CD4-positive, alpha-beta memory T cell (primary cell): ENCODE data around the gene MT1A. TPM values are rescaled to one million over a fixed set of nuclear protein-coding genes. Genes with fewer than 3 reads are reported as not detected.

Experiments
- CTCF ChIA-PET: fragments of 350-600 bp; sonication (Branson Sonifier 250); formaldehyde crosslinking; loops from one replicate; lab custom pipeline; 2021; ENCODE audit warnings: inconsistent platforms; ENCODE audit not compliant: partially characterized antibody; lab: Charles Lee
- POLR2A ChIA-PET: fragments of 350-600 bp; sonication (Branson Sonifier 250); formaldehyde crosslinking; loops from one replicate; lab custom pipeline; 2021; ENCODE audit not compliant: partially characterized antibody; lab: Charles Lee
- DNase-seq, 5 donors: peaks; one replicate each; pipeline versions ENCODE4 v3.0.0 to v3.0.0-alpha.2; 2020 to 2022; ENCODE audit warnings: mixed read lengths in 1 of 5
- H3K27ac ChIP-seq: one replicate; pipeline ENCODE4 v1.7.0; 2013; ENCODE audit warnings: low read depth, low read length
- H3K27me3 ChIP-seq: 2 replicates; pipeline ENCODE4 v1.7.0; 2013; ENCODE audit warnings: mild to moderate bottlenecking, low read length, moderate library complexity; ENCODE audit not compliant: insufficient read depth
- H3K36me3 ChIP-seq: 2 replicates; pipeline ENCODE4 v1.7.0; 2013; ENCODE audit warnings: mild to moderate bottlenecking, low read length, moderate library complexity; ENCODE audit not compliant: insufficient read depth
- H3K4me1 ChIP-seq: 2 replicates; pipeline ENCODE4 v1.7.0; 2013; ENCODE audit warnings: mild to moderate bottlenecking, low read length, moderate library complexity; ENCODE audit not compliant: insufficient read depth
- H3K4me3 ChIP-seq, 2 donors: one replicate each; pipeline ENCODE4 v1.7.0; 2013; ENCODE audit warnings: low read length in 2 of 2, mild to moderate bottlenecking in 1 of 2
- H3K9me3 ChIP-seq, 2 donors: one replicate each; pipeline ENCODE4 v1.7.0; 2013; ENCODE audit warnings: low read length in 2 of 2, control low read depth in 1 of 2; ENCODE audit not compliant: control insufficient read depth in 1 of 2
- H3K27ac Mint-ChIP-seq, 7 donors: one replicate each; pipeline ENCODE4 v1.8.0; 2020 to 2021; ENCODE audit warnings: mixed read lengths in 7 of 7, mild to moderate bottlenecking in 6 of 7, inconsistent platforms in 3 of 7, moderate library complexity in 3 of 7
- H3K27me3 Mint-ChIP-seq, 2 donors: one replicate each; pipeline ENCODE4 v1.8.0; 2020 to 2021; ENCODE audit warnings: mixed read lengths in 2 of 2
- H3K36me3 Mint-ChIP-seq, 2 donors: one replicate each; pipeline ENCODE4 v1.8.0; 2020 to 2021; ENCODE audit warnings: mixed read lengths in 2 of 2, inconsistent platforms in 1 of 2, mild to moderate bottlenecking in 1 of 2
- H3K4me1 Mint-ChIP-seq, 4 donors: one replicate each; pipeline ENCODE4 v1.8.0; 2020 to 2021; ENCODE audit warnings: mixed read lengths in 4 of 4, mild to moderate bottlenecking in 1 of 4
- H3K4me3 Mint-ChIP-seq, 8 donors: one replicate each; pipeline ENCODE4 v1.8.0; 2020 to 2021; ENCODE audit warnings: mixed read lengths in 8 of 8, mild to moderate bottlenecking in 7 of 8, moderate library complexity in 6 of 8, inconsistent platforms in 3 of 8
- H3K9me3 Mint-ChIP-seq, 8 donors: one replicate each; pipeline ENCODE4 v1.8.0; 2020 to 2021; ENCODE audit warnings: mixed read lengths in 8 of 8, mild to moderate bottlenecking in 5 of 8, inconsistent platforms in 3 of 8, moderate library complexity in 1 of 8
- intact Hi-C: fragments of 100-400 bp; cut with micrococcal nuclease; formaldehyde crosslinking; loops from one replicate; pipeline ENCODE4 v1.15.1; 2023
- polyA plus RNA-seq, 2 donors: library from polyadenylated mRNA; unstranded; fragments of 300-500 nt; fragmentation: Illumina TruSeq; gene quantifications; one replicate each; pipeline ENCODE4 v1.2.3, GENCODE V29; 2021
- total RNA-seq, 2 experiments: library from RNA; stranded (reverse); gene quantifications; one replicate each; pipeline ENCODE4 v1.2.3, GENCODE V29; 2021

The MT1A gene
- total and polyA plus RNA-seq, 4 experiments from 2014 or later: not detected

DNA sequence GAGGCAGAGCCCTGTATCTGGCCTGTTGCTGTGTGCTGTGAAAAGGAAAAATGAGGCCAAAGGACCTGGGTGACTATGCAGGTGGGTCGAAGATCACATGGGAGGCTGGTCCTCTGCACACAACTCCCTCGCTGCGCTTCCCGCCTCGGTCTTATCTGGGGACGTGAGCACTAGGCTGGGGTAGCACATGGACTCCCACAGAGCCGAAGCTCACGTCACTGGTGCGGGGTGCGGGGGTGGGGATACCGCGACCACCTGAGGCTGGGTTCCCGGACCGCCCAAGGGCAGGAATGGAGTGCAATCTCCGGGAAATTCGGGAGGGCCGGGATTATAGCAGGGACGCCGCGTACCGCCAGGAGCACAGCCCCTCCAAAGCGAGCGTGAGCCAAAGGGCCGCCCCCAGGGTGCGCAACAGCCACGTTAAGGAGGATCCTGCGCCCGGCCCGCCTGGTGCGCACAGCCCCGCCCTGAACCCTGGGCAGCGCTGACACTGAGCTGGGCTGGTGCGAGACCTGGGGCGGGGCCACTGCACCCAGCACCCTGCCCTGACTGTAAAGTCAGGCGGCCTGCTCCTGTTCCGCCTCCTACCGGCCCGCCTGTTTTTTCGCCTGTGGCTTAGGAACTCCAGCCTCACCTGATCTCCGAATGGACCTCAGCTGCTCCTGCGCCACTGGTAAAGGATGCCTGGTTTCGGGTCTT is 4.8 kb downstream of the MT1A start:
- intact Hi-C loops: loop anchor here (1.0 to 2.0 kb wide), 5 partner anchors 14 to 66 kb away; partner anchors contain the start of genes MT1F, MT1X and MT2A
- Mint-ChIP-seq H3K4me1 (peaks cover 18 to 22% (median 19%) of the 10 kb centered on the region in 4 donors), H3K27ac (peak overlapping the region in 5 of 7 donors; percentile 63 to 77 (median 67)), H3K4me3 (peak overlapping the region; percentile 75 to 84 (median 79)), H3K9me3 (no peaks in the 10 kb centered on the region), H3K36me3 (no peaks in the 10 kb centered on the region), H3K27me3 (peaks cover 12 to 23% of the 10 kb centered on the region in 2 donors)
- Histone ChIP-seq H3K36me3 (no peaks in the 10 kb centered on the region), H3K4me1 (peaks cover 16% of the 10 kb centered on the region), H3K27ac (no peak overlapping the region), H3K27me3 (peaks cover 14% of the 10 kb centered on the region), H3K9me3 (no peaks in the 10 kb centered on the region), H3K4me3 (peak overlapping the region in 1 of 2 donors; percentile 0)
- DNase-seq: peak; percentile 63 to 76 (median 71)
- POLR2A ChIA-PET: interaction anchor here (0.6 to 3.5 kb wide), 13 partner anchors 14 to 58 kb away, joined by 3 to 21 read pairs (median 3); partner anchors contain the start of genes MT1E, MT1F, MT1X and MT2A
- CTCF ChIA-PET: interaction anchor here (0.7 to 5.1 kb wide), 20 partner anchors 10 to 129 kb away, joined by 3 to 48 read pairs (median 4); partner anchors contain the start of genes MT1E, MT1X and MT2A

DNA sequence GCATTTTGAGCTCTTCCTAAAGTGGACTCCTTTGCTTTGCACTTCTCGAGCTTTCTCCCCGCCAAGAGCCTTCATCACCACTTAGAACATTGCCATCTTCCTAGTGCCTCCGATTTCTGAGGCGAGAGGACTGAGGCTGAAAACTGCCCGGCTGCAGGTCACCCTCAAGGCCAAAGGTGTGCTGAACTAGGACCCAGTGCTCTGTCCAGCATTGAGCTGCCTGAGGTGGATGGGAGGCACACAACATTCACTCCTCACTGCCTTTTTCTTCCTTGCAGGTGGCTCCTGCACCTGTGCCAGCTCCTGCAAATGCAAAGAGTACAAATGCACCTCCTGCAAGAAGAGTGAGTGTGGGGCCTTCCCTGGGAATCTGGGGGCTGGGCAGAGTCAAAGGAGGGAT is 5.4 kb downstream of the MT1A start:
- ChIA-PET POLR2A (interaction anchor here (0.5 to 3.5 kb wide), 13 partner anchors 9 to 58 kb away, joined by 3 to 21 read pairs (median 3); partner anchors contain the start of genes MT1E, MT1F, MT1X and MT2A), CTCF (interaction anchor here (0.7 to 5.1 kb wide), 19 partner anchors 9 to 130 kb away, joined by 3 to 48 read pairs (median 5); partner anchors contain the start of genes MT1E, MT1X and MT2A)
- Histone ChIP-seq H3K36me3 (no peaks in the 10 kb centered on the region), H3K4me1 (peaks cover 16% of the 10 kb centered on the region), H3K27me3 (peaks cover 8% of the 10 kb centered on the region), H3K4me3 (peak overlapping the region in 1 of 2 donors; percentile 0), H3K9me3 (no peaks in the 10 kb centered on the region), H3K27ac (no peak overlapping the region)
- DNase-seq: no peak
- peaks cover 16 to 22% (median 18%) of the 10 kb centered on the region in 4 donors for H3K4me1 Mint-ChIP-seq
- intact Hi-C loops: loop anchor here (1.0 to 2.0 kb wide), 5 partner anchors 13 to 67 kb away; partner anchors contain the start of genes MT1F, MT1X and MT2A
- peak overlapping the region in 5 of 7 donors; percentile 41 to 77 (median 63) for H3K27ac Mint-ChIP-seq
- no peaks in the 10 kb centered on the region for H3K9me3 Mint-ChIP-seq
- H3K27me3 Mint-ChIP-seq: peaks cover 12 to 19% of the 10 kb centered on the region in 2 donors
- no peaks in the 10 kb centered on the region for H3K36me3 Mint-ChIP-seq
- H3K4me3 Mint-ChIP-seq: peak overlapping the region; percentile 75 to 84 (median 79)

DNA sequence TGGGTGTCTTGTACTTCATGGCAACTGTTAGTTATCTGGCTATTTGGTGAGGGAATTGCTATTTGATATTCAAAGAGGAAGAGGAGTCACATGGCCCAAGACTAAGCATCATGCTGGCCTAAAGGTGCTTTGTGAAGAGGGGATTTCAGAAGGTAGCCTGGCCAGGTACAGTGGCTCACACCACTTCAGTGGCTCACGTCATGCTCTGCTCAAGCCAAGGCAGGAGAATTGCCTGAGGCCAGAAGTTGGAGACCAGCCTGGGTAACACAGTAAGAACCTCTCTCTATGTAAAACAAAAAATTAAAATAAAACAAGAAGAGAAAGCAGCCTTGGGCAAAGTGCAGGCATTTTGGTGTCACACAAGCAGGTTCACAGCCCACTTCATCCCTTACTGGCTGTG is 6.8 kb downstream of the MT1A start:
- H3K4me1 ChIP-seq: peaks cover 16% of the 10 kb centered on the region
- H3K27ac ChIP-seq: no peak overlapping the region
- H3K36me3 ChIP-seq: no peaks in the 10 kb centered on the region
- Mint-ChIP-seq H3K36me3 (no peaks in the 10 kb centered on the region), H3K4me1 (peaks cover 16 to 22% (median 18%) of the 10 kb centered on the region in 4 donors), H3K27ac (no peak overlapping the region), H3K9me3 (no peaks in the 10 kb centered on the region), H3K4me3 (no peak overlapping the region), H3K27me3 (peaks cover 5 to 12% of the 10 kb centered on the region in 2 donors)
- POLR2A ChIA-PET: no interaction called here
- intact Hi-C loops: no loop called here
- no peak overlapping the region for H3K4me3 ChIP-seq
- no peak for DNase-seq
- H3K9me3 ChIP-seq: no peaks in the 10 kb centered on the region
- no peaks in the 10 kb centered on the region for H3K27me3 ChIP-seq
- CTCF ChIA-PET: interaction anchor here (5.1 kb wide), 1 partner anchor 57 kb away, joined by 48 read pairs; no protein-coding TSS in a partner anchor

DNA sequence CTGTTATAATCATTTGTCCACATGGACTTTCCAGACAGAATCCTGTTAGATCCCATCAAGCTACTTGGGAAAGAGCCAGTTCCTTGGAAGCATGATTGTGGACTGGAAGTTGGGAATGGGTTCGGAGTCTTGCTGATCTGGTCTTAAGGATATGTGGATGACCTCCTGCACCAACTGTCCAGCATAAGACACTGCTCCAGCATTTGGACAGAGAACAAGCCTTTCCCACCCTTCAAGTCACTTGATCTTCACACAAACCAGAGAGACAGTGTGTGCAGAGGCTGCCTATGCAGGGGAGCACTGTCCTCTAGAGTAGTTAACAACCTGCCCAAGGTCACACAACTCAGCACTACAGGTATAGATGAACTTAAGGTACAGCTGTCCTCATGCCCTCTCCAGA is 7.4 kb downstream of the MT1A start:
- intact Hi-C loops: no loop called here
- DNase-seq: no peak
- H3K27me3 Mint-ChIP-seq: peaks cover 5 to 8% of the 10 kb centered on the region in 2 donors
- H3K27ac ChIP-seq: no peak overlapping the region
- H3K4me1 Mint-ChIP-seq: peaks cover 16 to 22% (median 18%) of the 10 kb centered on the region in 4 donors
- POLR2A ChIA-PET: no interaction called here
- CTCF ChIA-PET: no interaction called here
- no peaks in the 10 kb centered on the region for H3K27me3 ChIP-seq
- peak overlapping the region in 1 of 7 donors; percentile 16 for H3K27ac Mint-ChIP-seq
- no peaks in the 10 kb centered on the region for H3K36me3 ChIP-seq
- no peaks in the 10 kb centered on the region for H3K36me3 Mint-ChIP-seq
- H3K9me3 ChIP-seq: no peaks in the 10 kb centered on the region
- peaks cover 16% of the 10 kb centered on the region for H3K4me1 ChIP-seq
- no peak overlapping the region for H3K4me3 Mint-ChIP-seq
- H3K9me3 Mint-ChIP-seq: no peaks in the 10 kb centered on the region
- no peak overlapping the region for H3K4me3 ChIP-seq

DNA sequence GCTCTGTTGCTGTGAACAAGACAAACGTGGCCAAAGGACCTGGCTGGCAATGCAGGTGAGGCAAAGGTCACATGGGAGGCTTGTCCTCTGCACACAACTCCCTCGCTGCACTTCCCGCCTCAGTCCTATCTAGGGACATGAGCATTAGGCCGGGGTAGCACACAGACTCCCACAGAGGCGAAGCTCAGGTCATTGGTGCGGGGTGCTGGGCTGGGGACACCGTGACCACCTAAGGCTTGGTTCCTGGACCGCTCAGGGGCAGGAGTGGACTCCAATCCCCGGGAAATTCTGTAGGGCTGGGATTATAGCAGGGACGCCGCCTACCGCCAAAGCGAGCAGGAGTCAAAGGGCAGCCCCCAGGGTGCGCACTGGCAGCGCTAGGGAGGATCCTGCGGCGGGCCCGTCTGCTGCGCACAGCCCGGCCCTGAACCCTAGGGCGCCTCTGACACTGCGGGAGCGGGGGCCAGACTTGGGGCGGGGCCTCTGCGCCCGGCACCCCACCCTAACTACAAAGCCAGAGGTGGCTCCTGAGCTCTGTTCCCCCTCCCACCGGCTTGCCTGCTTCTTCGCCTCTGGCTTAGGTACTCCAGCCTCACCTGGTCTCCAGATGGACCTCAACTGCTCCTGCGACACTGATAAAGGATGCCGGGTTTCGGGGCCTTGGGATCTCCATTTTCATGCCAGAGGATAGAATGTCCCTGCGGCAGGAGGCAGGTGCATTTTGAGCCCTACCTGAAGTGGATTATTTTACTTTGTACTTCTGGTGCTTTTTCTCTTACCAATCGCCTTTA is 9.4 kb downstream of the MT1A start:
- Histone ChIP-seq H3K36me3 (no peaks in the 10 kb centered on the region), H3K27ac (no peak overlapping the region), H3K9me3 (no peaks in the 10 kb centered on the region), H3K4me1 (peaks cover 14% of the 10 kb centered on the region), H3K27me3 (no peaks in the 10 kb centered on the region), H3K4me3 (no peak overlapping the region)
- peaks cover 12 to 16% (median 13%) of the 10 kb centered on the region in 4 donors for H3K4me1 Mint-ChIP-seq
- ChIA-PET POLR2A (no interaction called here), CTCF (no interaction called here)
- DNase-seq: no peak
- H3K9me3 Mint-ChIP-seq: no peaks in the 10 kb centered on the region
- peaks cover 8 to 11% of the 10 kb centered on the region in 2 donors for H3K27me3 Mint-ChIP-seq
- no peaks in the 10 kb centered on the region for H3K36me3 Mint-ChIP-seq
- intact Hi-C loops: no loop called here
- H3K4me3 Mint-ChIP-seq: no peak overlapping the region
- H3K27ac Mint-ChIP-seq: no peak overlapping the region

DNA sequence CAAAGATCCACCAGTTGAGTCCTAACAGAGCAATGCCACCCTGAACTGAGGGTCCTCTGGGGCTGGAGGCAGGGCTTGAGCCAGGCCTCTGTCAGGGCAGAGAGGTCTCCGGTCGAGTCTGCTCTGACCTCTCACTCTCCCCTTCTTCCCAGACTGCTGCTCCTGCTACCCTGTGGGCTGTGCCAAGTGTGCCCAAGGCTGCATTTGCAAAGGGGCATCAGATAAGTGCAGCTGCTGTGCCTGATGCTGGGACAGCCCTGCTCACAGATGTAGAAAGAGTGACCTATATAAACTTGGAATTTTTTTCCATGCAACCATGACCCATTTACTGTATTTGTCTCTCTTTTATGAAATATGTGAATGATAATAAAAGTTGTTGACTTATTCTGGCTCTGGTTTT is 10.8 kb downstream of the MT1A start:
- peaks cover 9 to 15% of the 10 kb centered on the region in 2 donors for H3K27me3 Mint-ChIP-seq

More for the DNA sequence above, 10.8 kb downstream of the MT1A start:
- Mint-ChIP-seq H3K4me3 (no peak overlapping the region), H3K9me3 (no peaks in the 10 kb centered on the region), H3K4me1 (peaks cover under 1 to 1% (median 1%) of the 10 kb centered on the region in 4 donors), H3K36me3 (no peaks in the 10 kb centered on the region), H3K27ac (no peak overlapping the region)
- no peak for DNase-seq
- Histone ChIP-seq H3K36me3 (no peaks in the 10 kb centered on the region), H3K4me1 (peaks cover 1% of the 10 kb centered on the region), H3K27me3 (no peaks in the 10 kb centered on the region), H3K4me3 (no peak overlapping the region), H3K27ac (no peak overlapping the region), H3K9me3 (no peaks in the 10 kb centered on the region)
- intact Hi-C loops: no loop called here
- ChIA-PET POLR2A (no interaction called here), CTCF (interaction anchor here (1.3 kb wide), 1 partner anchor 73 kb away, joined by 5 read pairs; no protein-coding TSS in a partner anchor)
